ENCODE results near the gene NKAPL.
"Not testable (repeated sequence)": the region's sequence is repeated elsewhere in the genome, so short reads cannot be mapped to it uniquely, and the experiment has no call there.

The NKAPL gene

GRCh38 chr6:28248916-28249315, 10.2 kb upstream of the NKAPL start:
- DNase-seq, result no peak

GRCh38 chr6:28250747-28251146, 8.3 kb upstream of the NKAPL start:
- DNase-seq, result no peak

GRCh38 chr6:28251661-28252008, 7.5 kb upstream of the NKAPL start:
- peak; percentile 72 for DNase-seq

- DNase-seq, result peak; percentile 81
Observed at GRCh38 chr6:28252009-28252975, 6.8 kb upstream of the NKAPL start, which contains the start of gene ZKSCAN4. Gene ZKSCAN4 (minus strand): TSS chr6:28252269. CDS start chr6:28251980, 289 bp downstream.

- no peak for DNase-seq
Observed at GRCh38 chr6:28254121-28254519, 5.0 kb upstream of the NKAPL start.

GRCh38 chr6:28257042-28257441, 2.1 kb upstream of the NKAPL start:
- no peak for DNase-seq

GRCh38 chr6:28263922-28264321, 4.8 kb downstream of the NKAPL start:
- no peak for DNase-seq

GRCh38 chr6:28264834-28265401, 5.8 kb downstream of the NKAPL start:
- DNase-seq, result no peak

- DNase-seq, result no peak
Observed at GRCh38 chr6:28266563-28266961, 7.5 kb downstream of the NKAPL start.

- peak; percentile 89 for DNase-seq
Observed at GRCh38 chr6:28266962-28267694, 8.0 kb downstream of the NKAPL start, which contains the start of gene ZSCAN26. Gene ZSCAN26 (plus strand): TSS chr6:28267143. CDS start chr6:28271920, 4,777 bp downstream.

GRCh38 chr6:28267695-28268059, 8.6 kb downstream of the NKAPL start:
- DNase-seq, result no peak

GRCh38 chr6:28269492-28269891, 10.4 kb downstream of the NKAPL start:
- DNase-seq, result no peak

- no peak for DNase-seq
Observed at GRCh38 chr6:28274888-28275287, 15.8 kb downstream of the NKAPL start.

- no peak for DNase-seq
Observed at GRCh38 chr6:28277746-28278145, 18.6 kb downstream of the NKAPL start.

- DNase-seq, result no peak
Observed at GRCh38 chr6:28280595-28281287, 21.6 kb downstream of the NKAPL start.

GRCh38 chr6:28281288-28282064, 22.4 kb downstream of the NKAPL start, which contains the start of gene PGBD1:
Gene PGBD1 (plus strand): TSS chr6:28281572. CDS start chr6:28283814, 2,242 bp downstream.
- peak; percentile 87 for DNase-seq

- DNase-seq, result no peak
Observed at GRCh38 chr6:28282926-28283325, 23.8 kb downstream of the NKAPL start.

GRCh38 chr6:28291573-28291972, 32.5 kb downstream of the NKAPL start:
- DNase-seq, result no peak

GRCh38 chr6:28295326-28295725, 36.2 kb downstream of the NKAPL start:
- DNase-seq, result no peak

- no peak for DNase-seq
Observed at GRCh38 chr6:28296520-28297060, 37.5 kb downstream of the NKAPL start.

- no peak for DNase-seq
Observed at GRCh38 chr6:28303570-28303969, 44.5 kb downstream of the NKAPL start.

- not testable (repeated sequence) for DNase-seq
Observed at GRCh38 chr6:28306363-28306762, 47.3 kb downstream of the NKAPL start.
